GM19240 (cell line): Measurements from ENCODE around the gene MEGF6.

Source experiments
- DNase-seq: peaks from one replicate; pipeline ENCODE4 v3.0.0; 2011; ENCODE audit warnings: low spot score; ENCODE audit not compliant: insufficient read length

MEGF6 gene

DNA sequence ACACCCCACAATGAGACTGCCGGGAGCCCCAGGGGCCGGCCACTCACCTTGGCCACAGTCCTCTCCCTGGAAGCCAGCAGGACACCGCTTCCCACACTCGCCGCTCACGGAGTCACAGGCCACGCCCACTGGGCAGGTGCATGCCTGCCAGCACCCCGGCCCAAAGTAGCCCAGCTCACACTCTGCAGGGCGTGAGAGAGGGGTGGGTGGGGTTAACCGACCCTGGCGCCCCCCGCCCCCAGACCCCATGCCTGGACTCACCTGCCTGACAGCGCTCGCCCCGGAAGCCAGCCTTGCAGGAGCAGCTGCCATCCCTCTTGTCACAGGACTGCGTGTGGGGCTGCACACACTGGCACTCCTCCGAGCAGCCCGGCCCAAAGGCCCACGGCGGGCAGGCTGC is 106.1 kb downstream of the MEGF6 start:
- DNase-seq = no peak

DNA sequence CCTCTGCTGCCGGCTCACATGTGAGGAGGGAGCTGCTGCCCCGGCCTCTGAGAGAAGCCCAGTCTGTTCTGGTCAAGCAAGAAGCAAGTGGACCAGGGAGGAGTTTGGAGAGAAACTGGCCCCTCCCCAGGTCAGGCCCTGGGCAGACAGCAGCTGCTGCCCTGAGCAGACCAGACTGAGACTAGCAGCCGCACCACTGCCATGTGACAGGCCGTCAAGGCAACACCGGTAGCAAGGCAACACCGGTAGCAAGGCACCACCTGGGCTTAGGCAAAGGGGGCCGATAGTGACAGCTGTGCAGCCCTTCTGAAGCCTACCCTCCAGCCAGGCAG is 106.5 kb downstream of the MEGF6 start:
- no peak for DNase-seq

DNA sequence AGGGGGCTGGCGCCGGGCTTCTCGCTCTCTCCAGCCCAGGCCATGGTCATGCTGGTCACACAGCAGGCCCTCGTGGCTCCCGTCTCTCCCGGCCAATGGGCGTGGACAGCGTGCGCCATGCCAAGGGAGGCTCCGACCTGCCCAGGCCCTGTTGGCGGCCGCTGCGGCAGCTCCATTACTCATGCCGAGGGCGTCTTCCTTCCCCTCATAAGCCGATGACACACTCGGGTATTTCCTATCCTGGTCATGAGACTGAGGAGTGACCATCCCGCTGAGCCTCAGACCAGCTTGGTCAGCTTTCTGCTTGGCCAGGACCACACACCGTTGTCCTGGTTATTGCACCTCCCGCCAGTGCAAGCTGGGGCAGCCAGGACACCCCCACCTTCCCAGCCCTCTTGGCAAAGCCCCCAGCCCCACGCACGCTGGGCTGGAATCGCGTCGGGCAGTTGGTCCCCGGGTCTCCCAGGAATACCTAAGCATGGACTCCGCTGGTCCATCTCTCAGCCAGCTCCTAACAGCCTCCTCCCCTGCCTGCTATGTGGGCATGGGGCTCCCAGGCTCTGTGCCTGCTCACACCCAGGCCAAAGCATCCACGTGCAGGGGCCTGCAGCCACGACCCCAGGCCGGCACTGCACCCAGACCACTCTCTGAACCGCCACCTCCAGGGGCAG is 107.0 kb downstream of the MEGF6 start:
- no peak for DNase-seq

DNA sequence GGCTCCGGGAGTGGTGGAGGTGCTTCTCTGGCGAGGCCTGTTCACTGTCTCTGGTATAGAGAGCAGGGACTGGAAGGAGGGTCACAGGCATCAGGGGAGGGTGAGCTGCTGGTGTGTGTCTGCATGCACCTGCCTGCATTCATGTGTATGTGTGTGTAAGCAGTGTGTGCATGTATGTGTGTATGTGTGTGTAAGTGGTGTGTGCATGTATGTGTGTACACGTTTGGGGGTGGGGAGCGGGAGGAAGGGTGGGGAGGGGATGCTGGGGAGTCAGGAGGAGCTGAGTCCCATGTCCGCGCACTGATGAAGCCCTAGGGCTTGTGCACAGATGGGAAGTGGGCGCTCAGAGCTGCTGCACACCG is 107.8 kb downstream of the MEGF6 start:
- DNase-seq = no peak

DNA sequence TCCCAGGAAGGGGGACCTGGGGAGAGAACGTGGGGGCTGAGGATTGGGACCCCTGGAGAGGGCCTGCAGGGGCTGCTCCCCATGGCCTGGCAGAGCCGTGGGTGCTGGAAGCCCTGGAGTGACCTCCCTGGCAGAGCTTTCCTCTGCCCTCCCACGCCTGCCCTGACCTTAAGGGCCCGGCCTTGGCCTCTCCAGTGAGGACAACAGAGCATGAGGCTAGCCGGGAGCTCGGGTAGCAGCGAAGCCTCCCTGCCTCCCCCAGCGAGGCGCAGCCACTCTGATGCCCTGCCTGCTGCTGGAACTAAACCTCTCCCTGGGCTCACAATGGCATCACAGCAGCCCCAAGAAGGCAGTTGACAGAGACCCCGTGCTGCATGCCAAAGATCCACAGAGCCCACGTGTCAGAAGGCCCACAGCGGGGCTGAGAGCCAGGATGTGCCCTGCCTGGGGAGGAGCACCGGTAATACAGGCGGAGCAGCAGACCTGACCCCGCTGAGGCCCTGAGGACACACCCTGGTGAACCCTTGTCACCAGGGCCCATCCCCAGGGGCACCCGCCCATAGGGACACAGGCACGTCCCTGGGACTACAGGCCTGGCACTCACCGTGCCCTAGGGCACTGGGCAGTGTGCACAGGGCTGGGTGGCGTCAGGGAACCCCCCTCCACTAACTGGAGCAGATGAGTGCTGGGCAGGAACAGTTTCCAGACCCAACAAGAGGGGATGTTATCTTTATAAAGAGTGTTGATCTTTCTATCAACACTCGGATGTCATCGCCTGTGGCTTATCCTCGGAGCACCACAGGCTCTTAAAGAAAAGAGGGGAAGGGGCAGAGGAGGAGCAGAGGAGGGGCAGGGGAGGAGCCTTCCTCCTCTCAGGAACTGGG is 108.4 kb downstream of the MEGF6 start:
- DNase-seq = no peak

DNA sequence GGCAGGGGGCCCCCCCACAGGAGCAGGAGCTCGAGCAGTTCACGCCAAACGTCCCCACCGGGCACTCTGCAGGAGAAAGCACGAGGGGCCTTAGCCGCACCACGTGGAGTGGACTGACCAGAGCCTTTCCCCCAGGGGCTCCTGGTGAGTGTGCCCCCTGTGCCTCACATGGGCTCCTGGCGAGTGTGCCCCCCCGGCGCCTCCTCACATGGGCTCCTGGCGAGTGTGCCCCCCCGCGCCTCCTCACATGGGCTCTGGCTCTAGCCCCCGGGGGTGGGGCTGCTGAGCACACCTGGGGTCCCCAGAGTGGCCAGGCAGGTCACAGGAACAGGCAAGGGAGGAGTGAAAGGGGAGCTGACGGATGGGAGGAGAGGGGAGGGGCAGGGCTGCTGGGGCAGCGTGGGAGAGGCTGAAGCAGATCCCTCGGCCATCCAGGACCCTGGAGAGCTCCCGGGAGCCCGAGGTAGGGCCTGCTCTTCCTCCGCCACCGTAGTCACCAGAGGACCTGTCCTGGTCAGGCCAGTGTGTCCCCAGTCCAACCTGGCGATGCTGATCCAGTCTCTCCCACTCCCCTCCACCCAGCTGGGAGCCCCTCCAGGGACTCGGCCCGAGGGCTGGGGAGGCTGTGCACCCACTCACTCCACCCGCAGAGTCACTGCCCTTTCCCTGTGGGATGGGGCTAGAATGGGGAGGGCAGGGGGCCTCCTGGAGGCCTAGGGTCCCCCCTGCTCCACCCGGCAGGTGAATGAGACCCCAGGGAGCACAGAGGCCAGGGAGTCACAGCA is 109.3 kb downstream of the MEGF6 start:
- DNase-seq = peak; percentile 64

DNA sequence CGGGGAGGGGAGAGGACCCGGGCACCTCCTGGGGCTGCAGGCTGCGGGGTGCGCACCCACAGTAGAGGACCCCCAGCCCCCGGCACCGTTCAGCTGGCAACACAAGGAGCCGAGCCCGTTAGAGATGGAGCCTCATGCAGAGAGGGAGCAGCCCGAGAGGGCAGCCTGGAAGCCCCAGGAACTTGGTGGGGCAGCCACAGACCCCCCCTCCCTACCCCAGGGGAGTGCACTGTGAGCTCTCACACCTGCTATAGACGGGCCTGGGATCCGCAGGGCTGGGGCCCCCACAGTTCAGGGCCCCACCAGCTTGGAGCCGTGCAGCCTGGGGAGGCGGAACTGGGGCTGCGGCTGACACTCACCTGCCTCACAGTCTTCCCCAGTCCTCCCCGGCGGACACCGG is 109.9 kb downstream of the MEGF6 start:
- DNase-seq = no peak

DNA sequence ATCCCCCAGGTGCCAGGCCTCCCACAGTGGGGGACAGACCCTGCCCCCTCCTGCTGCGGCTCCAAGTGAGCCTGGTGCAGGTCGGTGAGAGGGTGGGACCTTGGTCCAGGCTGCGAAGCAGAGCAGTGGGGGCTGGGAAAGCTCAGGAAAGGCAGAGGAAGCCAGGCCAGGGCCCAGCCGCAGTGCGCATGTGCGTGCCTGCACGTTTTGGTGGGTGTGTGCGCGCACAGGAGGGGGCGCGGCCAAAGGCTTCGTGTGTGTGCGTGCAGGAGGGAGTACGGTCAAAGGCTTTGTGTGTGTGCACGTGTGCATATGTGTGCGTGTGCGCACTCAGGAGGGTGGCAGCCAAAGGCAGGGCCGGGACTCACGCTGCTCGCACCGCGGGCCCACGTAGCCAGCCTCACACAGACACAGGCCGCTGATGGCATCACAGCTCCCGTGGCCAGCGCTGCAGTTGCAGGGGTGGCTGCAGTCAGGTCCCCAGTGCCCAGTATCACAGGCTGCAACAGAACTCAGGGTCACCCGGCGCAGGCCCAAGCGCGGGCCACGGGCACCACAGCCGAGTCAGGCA is 111.0 kb downstream of the MEGF6 start:
- no peak for DNase-seq

DNA sequence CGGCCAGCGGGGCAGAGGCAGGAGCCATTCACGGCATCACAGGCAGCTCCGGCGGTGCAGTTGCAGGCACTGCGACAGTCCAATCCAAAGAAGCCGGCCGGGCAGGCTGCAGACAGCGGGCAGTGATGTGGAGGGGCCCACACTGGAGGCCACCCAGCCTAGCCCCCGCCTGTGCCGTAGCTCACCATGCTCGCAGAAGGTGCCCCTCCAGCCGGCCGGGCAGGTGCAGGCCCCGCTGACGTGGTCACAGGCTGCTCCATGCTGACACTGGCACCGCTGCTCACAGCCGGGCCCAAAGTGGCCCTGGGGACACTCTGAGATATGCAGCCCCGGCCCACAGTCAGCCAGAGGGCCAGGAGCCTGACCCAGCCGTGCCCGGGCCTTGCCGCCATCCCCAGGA is 111.7 kb downstream of the MEGF6 start:
- DNase-seq = no peak

DNA sequence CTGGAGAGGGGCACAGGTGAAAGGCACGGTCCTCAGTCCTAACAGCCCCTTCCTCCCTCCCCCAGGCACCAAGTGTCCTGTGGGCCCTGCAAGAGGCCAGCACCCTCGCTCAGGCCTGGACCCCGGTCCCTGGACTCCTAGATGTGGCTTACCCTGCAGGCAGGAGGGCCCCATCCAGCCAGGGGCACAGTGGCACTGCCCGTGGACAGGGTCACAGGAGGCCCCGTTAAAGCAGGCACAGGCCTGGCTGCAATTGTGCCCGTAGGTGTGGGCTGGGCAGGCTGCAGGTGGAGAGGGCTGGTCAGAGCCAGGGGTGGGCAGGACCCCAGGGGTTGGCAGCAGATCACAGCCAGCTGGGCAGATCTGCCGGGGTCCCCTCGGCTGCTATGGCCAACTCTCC is 112.3 kb downstream of the MEGF6 start:
- no peak for DNase-seq

DNA sequence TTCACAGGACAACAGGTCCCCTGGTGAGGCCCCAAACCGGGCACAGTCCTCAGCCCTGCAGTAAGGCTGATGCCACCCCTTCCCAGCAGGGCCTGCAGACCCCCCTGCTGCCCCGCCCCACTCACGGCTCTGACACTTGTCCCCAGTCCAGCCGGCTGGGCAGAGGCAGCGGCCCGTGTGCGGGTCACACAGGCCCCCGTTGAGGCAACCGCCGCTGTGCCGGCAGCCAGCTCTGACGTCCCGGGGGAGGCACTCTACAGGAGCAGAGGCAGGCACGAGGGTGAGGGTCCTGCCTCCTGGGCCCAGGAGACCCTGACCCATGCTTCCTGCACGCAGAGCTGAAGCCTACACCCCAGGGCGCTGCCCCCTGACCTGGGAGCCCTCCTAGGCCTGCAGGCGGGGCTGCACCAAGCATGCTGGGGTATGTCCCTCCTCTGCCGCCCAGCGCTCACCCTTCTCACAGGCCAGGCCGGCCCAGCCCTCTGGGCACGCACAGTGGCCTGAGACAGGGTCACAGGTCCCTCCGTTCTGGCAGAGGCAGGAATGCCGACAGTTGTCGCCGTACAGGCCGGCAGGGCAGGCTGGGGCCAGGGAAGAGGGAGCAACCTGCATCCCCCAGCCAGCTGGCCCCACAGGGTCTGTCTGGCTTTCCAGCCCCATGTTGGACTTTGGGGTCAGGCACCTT is 112.9 kb downstream of the MEGF6 start:
- DNase-seq = no peak

DNA sequence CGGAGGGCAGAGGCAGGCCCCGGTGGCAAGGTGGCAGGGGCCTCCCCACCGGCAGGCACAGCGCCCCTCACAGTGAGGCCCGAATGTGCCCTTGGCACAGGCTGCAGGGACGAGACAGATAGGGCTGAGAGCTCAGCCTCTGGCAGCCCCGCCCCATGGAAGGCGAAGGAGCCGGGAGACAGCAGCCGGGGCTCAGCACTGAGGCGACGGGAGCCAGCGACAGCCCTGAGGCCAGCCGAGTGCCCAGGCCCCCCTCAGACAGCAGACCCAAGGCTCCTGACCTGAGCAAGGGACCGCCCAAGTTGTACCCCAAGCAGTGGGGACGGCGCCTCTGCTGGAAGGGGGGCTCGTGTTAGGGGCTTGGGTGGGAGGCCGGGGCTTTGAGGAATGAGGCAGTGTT is 113.8 kb downstream of the MEGF6 start:
- DNase-seq = no peak

DNA sequence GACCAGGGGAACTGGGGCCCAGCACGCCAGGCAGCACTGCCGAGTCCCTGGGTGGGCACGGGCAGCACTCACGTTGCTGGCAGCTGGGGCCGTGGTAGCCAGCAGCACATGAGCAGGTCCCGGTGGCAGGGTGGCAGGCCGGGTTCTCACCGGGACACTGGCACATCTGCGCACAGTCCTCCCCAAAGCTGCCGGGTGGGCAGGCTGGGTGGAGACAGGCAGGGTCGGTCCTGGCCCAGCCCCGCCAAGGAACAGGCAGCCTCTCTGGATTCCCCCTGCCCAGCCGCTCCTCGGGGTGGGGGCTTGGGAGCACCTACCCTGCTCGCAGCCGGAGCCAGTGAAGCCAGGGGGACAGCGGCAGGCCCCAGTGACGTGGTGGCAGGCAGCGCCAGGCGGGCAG is 114.4 kb downstream of the MEGF6 start:
- no peak for DNase-seq

DNA sequence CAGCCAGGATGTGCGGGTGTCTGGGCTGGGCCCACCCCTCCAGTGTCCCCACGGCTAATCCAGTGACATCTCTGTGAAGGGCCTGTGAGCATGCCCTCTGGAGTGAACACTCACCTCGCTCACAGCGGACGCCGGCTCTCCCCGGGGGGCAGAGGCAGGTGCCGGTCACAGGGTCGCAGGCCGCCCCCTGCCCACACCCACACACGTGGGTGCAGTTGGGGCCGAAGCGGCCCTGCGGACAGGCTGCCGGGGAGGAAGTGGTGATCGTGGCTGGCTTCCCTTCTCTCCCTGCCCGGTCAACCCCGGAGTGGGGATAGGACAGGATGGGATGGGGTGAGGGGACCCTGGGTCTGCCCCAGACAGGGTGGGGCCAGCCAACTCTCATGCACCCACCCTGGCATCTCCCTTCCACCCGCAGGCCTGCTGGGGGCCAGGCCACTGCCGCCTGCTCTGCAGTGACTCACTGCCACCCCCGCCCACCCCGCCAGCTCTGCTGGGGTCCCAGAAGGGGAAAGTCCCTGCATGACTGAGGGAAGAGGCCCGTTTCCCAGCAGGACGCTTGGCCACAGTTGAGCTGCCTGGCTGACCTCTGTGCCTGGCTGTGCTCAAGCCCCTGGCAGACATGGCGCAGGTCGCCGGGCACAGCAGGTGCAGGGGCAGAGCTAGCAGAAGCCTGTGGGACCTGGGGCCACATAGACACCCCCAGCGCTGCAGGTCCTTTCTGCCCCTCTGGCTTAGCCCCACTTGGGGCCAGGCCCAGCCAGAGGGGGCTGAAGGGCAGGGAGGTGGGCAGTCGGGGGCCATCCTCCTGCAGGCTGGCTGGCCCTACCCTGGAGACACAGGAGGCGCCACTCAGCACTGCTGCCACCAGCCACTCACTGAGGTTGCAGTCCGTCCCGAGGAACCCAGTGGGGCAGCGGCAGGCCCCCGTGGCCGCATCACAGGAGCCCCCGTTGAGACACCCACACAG is 115.2 kb downstream of the MEGF6 start:
- no peak for DNase-seq

DNA sequence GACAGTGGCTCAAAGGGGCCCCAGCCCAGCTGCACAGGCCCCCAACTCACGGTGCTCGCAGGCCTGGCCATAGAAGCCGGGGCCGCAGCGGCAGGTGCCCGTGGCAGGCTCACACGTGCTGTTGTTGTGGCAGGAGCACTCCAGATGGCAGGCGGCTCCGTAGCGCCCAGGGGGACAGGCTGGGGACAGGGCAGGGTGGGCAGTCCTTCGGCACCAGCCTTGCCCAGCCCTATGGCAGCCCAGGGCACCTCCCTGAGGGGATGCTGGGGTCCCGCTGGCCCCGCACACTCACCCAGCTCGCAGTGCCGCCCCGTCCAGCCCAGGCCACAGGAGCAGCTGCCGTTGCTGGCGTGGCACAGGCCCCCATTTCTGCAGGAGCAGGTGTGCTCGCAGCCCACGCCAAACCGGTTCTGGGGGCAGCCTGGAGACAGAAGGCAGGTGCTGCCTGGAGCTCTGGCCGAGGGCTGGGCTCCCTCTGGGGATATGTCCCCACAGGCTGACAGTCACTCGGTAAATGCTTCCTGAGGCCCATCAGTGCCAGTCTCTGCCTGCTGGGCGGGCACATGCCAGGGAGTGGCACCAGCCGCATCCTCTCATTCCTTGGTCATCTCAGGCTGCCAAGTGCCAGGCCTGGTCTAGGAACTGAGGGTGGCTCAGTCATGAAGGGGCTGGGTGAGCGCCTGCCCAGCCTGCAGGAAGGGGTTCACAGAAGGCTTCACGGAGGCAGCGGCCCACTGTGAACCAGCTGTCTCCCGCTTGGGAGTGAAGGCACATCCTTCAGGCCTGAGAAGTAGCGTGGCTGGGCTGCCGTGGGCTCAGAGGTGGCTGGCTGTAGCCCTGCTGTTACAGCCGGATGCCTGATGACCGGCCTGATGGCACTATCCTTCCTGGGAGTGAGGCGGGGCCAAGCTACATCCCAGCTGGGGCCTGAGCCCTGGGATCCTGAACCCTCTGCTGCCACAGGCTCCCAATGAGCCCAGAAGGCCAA is 116.7 kb downstream of the MEGF6 start:
- no peak for DNase-seq

DNA sequence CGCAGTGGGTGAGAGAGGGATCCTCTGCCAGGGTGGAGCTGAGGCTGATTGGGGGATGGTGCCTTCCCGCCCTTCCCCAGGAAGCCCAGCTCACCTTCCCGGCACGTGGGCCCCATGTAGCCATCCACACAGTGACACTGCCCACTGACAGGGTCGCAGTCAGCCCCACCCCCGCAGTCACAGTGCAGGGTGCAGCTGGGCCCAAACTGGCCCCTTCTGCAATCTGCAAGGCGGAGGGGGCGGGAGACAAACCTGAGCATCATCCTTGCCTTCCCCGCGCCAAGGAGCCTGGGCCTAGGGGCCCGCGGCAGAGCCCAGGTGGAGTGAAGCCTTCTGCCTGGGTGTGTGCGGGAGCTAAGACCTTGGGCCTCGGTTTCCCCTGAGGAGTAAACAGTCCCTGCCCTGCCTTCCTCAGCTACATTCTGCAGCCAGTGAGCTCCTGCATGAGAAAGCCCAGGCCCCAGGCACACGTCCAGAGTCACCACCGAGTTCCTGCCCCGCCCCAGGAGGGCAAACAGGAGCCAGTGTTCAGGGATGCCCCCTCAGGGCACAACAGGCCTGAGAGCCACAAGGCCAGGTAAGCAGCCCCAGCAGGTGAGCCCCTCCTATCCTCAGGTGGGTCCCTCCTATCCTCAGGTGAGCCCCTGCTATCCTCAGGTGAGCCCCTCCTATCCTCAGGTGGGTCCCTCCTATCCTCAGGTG is 118.6 kb downstream of the MEGF6 start:
- DNase-seq = no peak

DNA sequence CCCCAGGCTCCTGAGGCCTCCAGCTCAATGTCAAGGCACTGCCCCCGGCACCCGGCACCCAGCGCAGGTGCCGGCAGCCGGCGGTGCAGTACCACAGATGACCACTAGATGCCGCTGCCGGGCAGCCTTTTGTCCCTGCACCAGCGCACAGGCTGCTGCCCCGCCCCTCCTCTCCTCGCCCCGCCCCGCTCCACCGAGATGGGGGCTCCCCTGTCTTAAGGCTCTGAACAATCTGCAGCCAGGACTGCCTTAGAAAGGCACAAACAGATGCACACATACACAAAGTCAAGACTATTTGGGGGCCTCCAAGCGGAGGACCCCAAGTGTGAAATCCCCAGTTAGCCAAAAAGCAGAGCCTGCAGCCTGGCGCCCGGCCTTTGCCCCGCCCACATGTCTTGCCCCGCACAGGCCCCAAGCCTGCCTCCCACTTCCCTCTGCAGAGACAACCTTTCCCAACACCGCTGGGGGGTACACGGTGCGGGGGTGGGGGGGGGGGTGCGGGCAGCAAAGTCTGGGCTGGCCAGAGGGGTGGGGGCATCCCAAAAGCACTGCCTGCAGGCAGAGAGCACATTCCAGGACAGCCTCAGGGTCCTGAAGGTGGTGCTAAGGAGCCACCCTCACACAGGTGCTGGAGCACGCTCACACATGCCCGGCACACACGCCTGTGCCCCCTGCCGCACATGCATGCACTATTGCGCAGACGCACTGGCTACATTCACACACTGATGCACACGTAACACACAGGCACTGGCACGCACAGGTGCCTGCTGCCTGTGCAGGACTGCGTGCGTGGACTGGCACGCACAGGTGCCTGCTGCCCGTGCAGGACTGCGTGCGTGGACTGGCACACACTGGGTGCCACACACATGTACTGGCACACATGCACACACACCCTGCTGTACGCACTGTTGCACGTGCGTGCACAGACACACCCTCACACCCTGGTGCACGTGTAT is 119.7 kb downstream of the MEGF6 start:
- peak; percentile 87 for DNase-seq
